ENCODE data around the gene ACBD6.

The ACBD6 gene

DNA sequence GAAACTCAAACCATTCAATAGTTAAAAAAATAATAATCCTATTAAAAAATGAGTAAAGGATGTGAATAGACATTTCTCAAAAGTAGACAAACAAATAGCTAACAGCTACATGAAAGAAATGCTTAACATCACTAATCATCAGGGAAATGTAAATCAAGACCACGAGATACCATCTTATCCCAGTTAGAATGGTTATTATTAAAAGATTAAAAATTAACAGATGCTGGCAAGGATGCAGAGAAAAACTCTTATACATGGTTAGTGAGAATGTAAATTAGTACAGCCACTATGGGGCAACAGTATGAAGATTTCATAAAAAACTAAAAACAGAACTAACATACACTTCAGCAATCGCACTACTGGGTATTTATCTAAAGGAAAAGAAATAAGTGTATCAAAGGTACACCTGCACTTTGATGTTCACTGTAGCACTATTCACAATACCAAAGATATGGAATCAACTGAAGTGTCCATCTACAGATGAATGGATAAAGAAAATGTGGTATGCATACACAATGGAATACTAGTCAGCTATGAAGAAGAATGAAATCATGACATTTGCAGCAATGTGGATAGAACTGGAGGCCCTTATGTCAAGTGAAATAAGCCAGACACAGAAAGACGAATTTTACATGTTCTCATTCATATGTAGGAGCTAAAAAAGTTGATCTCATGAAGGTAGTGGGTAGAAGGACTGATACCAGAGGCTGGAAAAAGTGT lies 117.9 kb downstream of the ACBD6 start:
- DNase-seq (ENCODE audit: low spot score) (no peak), ATAC-seq (ENCODE audit: low read depth) (no peak)
- no peak overlapping the region for H3K27ac ChIP-seq (ENCODE audit: poor library complexity, severe bottlenecking)
- H3K4me1 ChIP-seq (ENCODE audit: insufficient read depth, poor library complexity, severe bottlenecking): no peaks in the 10 kb centered on the region
- no peaks in the 10 kb centered on the region for H3K27me3 ChIP-seq (ENCODE audit: insufficient read depth, poor library complexity, severe bottlenecking)
- H3K36me3 ChIP-seq (ENCODE audit: low read depth): peaks cover 2% of the 10 kb centered on the region; the same call in 1 of the 2 replicates
- no peak for TF ChIP-seq CTCF (IDR thresholded peaks at IDR 0.05; ENCODE audit: poor library complexity, severe bottlenecking)
- H3K9me3 ChIP-seq (ENCODE audit: severe bottlenecking): peaks cover 20% of the 10 kb centered on the region
- no peak overlapping the region for H3K4me3 ChIP-seq (ENCODE audit: severe bottlenecking)

DNA sequence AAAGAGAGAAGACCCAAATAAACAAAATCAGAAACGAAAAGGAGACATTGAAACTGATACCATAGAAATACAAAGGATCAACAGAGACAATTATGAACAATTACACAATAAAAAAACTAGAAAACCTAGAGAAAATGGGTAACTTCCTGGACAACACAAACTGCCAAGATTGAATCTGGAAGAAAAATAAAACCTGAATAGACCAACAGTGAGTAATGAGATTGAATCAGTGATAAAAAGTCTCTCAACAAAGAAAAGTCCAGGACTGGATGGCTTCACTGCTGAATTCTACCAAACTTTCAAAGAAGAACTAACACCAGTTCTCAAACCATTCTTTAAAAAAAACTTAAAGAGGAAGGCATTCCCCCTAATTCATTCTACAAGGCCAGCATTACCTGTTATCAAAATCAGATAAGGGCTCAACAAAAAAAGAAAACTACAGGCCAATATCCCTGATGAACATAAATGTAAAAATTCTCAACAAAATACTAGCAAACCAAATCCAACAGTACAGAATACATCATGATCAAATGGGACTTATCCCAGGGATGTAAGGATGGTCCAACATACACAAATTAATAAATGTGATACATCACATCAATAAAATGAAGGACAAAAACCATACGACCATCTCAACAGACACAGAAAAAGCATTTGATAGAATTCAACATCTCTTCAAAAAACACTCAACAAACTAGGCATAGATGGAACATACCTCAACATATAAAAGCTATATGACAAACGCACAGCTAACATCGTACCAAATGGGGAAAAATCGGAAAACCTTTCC lies 119.9 kb downstream of the ACBD6 start:
- Histone ChIP-seq H3K27ac (ENCODE audit: poor library complexity, severe bottlenecking) (no peak overlapping the region), H3K27me3 (ENCODE audit: insufficient read depth, poor library complexity, severe bottlenecking) (no peaks in the 10 kb centered on the region), H3K4me1 (ENCODE audit: insufficient read depth, poor library complexity, severe bottlenecking) (no peaks in the 10 kb centered on the region), H3K36me3 (ENCODE audit: low read depth) (peaks cover 2% of the 10 kb centered on the region; the same call in 1 of the 2 replicates), H3K9me3 (ENCODE audit: severe bottlenecking) (peaks cover 20% of the 10 kb centered on the region), H3K4me3 (ENCODE audit: severe bottlenecking) (no peak overlapping the region)
- no peak for DNase-seq (ENCODE audit: low spot score)
- no peak for TF ChIP-seq CTCF (IDR thresholded peaks at IDR 0.05; ENCODE audit: poor library complexity, severe bottlenecking)
- ATAC-seq (ENCODE audit: low read depth): no peak

DNA sequence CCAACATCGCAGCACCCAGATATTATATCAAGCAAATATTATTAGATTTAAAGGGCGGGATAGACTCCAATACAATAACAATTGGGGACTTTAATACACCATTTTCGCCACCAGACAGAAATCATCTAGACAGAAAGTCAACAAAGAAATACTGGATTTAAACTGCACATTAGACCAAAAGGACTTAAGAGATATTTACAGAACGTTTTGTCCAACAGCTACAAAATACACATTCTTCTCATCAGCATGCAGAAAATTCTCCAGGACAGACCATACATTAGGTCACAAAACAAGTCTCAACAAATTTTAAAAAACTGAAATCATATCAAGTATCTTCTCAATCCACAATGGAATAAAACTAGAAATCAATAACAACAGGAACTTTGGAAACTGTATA lies 121.2 kb downstream of the ACBD6 start:
- no peaks in the 10 kb centered on the region for H3K27me3 ChIP-seq (ENCODE audit: insufficient read depth, poor library complexity, severe bottlenecking)
- no peaks in the 10 kb centered on the region for H3K4me1 ChIP-seq (ENCODE audit: insufficient read depth, poor library complexity, severe bottlenecking)
- no peaks in the 10 kb centered on the region for H3K36me3 ChIP-seq (ENCODE audit: low read depth)
- DNase-seq (ENCODE audit: low spot score) (no peak), ATAC-seq (ENCODE audit: low read depth) (no peak)
- no peak for TF ChIP-seq CTCF (IDR thresholded peaks at IDR 0.05; ENCODE audit: poor library complexity, severe bottlenecking)
- H3K9me3 ChIP-seq (ENCODE audit: severe bottlenecking): peaks cover 20% of the 10 kb centered on the region
- no peak overlapping the region for H3K4me3 ChIP-seq (ENCODE audit: severe bottlenecking)
- no peak overlapping the region for H3K27ac ChIP-seq (ENCODE audit: poor library complexity, severe bottlenecking)

DNA sequence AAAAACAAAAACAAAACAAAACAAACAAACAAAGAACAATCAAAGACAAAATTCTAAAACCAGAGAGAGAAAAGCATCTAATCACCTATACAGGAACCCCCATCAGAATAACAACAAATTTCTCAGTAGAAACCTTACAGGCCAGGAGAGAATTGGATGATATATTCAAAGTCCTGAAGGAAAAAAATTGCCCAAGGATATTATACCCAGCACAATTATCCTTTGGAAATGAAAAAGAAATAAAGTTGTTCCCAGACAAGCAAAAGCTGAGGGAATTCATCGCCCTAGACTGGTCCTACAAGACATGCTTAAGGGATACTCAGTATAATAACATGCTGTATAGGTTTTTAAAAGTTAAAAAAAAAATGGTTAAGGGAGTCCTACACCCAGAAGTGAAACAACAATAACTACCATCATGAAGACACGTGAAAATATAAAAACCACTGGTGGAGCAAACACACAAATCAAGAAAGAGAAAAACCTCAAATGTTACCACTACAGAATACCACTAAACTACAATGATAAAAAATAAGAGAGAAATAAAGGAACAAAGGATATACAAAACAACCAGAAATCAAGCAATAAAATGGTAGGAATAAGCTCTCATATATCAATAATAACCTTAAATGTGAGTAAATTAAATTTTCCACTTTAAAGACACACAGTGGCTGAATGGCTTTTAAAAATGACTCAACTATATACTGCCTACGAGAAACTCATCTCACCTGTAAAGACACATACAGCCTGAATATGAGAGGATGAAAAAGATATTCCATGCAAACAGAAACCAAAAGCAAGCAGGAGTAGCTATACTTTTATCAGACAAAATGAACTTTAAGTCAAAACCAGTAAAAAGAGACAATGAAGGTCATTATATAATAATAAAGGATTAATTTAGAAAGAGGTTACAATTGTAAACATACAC lies 121.9 kb downstream of the ACBD6 start:
- Histone ChIP-seq H3K27ac (ENCODE audit: poor library complexity, severe bottlenecking) (no peak overlapping the region), H3K9me3 (ENCODE audit: severe bottlenecking) (peaks cover 20% of the 10 kb centered on the region), H3K27me3 (ENCODE audit: insufficient read depth, poor library complexity, severe bottlenecking) (no peaks in the 10 kb centered on the region), H3K4me3 (ENCODE audit: severe bottlenecking) (no peak overlapping the region), H3K4me1 (ENCODE audit: insufficient read depth, poor library complexity, severe bottlenecking) (no peaks in the 10 kb centered on the region), H3K36me3 (ENCODE audit: low read depth) (no peaks in the 10 kb centered on the region)
- ATAC-seq (ENCODE audit: low read depth) (no peak), DNase-seq (ENCODE audit: low spot score) (no peak)
- no peak for TF ChIP-seq CTCF (IDR thresholded peaks at IDR 0.05; ENCODE audit: poor library complexity, severe bottlenecking)

Data from RWPE2 (cell line).